ENCODE measurements around the gene EHBP1L1. TPM values are rescaled to one million over a fixed set of nuclear protein-coding genes. Genes with fewer than 3 reads are reported as not detected.
A peak's percentile ranks its signal among the peaks of the same experiment; 100 is the strongest.

EHBP1L1 gene
- total and polyA plus RNA-seq, 2 of the 13 experiments (the other 11 are each of a cell fraction or from before 2014, with no cell fraction given): 8.3 to 10.6 TPM

DNA sequence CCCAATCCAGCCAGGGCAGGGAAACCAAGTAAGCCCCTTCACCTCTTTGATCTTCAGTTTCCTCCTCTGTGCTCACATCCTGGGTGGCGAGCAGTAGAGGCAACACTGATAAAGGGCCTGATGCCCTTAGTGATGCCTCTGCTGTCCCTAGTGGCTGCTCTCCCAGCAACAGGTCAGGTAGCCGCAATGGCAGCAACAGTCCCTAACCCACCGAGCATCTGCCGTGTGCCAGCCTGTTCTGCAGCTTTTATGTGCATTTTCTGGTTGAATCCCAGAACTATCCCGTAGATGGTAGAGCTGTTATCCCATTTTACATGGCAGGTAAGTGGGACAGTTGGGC, 45.7 kb upstream of the EHBP1L1 start (continued):
- TF ChIP-seq, protein P1, sequence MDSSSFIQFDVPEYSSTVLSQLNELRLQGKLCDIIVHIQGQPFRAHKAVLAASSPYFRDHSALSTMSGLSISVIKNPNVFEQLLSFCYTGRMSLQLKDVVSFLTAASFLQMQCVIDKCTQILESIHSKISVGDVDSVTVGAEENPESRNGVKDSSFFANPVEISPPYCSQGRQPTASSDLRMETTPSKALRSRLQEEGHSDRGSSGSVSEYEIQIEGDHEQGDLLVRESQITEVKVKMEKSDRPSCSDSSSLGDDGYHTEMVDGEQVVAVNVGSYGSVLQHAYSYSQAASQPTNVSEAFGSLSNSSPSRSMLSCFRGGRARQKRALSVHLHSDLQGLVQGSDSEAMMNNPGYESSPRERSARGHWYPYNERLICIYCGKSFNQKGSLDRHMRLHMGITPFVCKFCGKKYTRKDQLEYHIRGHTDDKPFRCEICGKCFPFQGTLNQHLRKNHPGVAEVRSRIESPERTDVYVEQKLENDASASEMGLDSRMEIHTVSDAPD (CRISPR knock-in tag; IDR thresholded peaks at IDR 0.05): no peak
- TF ChIP-seq PAWR (CRISPR knock-in tag; IDR thresholded peaks at IDR 0.05; ENCODE audit: borderline replicate concordance) (no peak), ZNF30 (CRISPR knock-in tag; IDR thresholded peaks at IDR 0.05) (no peak), REL (CRISPR knock-in tag; conservative IDR thresholded peaks at IDR 0.05) (no peak), ZNF44 (CRISPR knock-in tag; IDR thresholded peaks at IDR 0.05) (no peak), ZFY (CRISPR knock-in tag; IDR thresholded peaks at IDR 0.05) (0 out of 2 replicates have a peak, but pooled peaks have one; percentile 7), ZHX1 (CRISPR knock-in tag; IDR thresholded peaks at IDR 0.05; ENCODE audit: low read depth) (no peak), HNF4G (IDR thresholded peaks at IDR 0.05; ENCODE audit: borderline replicate concordance, low read depth, low read length) (no peak), HNF4G (CRISPR knock-in tag; IDR thresholded peaks at IDR 0.05; ENCODE audit: borderline replicate concordance, low read depth) (no peak), IRF2 (CRISPR knock-in tag; IDR thresholded peaks at IDR 0.05) (no peak), GATAD2A (CRISPR knock-in tag; IDR thresholded peaks at IDR 0.05) (no peak)
- TF ChIP-seq, protein P2, sequence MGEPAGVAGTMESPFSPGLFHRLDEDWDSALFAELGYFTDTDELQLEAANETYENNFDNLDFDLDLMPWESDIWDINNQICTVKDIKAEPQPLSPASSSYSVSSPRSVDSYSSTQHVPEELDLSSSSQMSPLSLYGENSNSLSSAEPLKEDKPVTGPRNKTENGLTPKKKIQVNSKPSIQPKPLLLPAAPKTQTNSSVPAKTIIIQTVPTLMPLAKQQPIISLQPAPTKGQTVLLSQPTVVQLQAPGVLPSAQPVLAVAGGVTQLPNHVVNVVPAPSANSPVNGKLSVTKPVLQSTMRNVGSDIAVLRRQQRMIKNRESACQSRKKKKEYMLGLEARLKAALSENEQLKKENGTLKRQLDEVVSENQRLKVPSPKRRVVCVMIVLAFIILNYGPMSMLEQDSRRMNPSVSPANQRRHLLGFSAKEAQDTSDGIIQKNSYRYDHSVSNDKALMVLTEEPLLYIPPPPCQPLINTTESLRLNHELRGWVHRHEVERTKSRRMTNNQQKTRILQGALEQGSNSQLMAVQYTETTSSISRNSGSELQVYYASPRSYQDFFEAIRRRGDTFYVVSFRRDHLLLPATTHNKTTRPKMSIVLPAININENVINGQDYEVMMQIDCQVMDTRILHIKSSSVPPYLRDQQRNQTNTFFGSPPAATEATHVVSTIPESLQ (CRISPR knock-in tag; conservative IDR thresholded peaks at IDR 0.05): no peak
- TF ChIP-seq, protein P3, sequence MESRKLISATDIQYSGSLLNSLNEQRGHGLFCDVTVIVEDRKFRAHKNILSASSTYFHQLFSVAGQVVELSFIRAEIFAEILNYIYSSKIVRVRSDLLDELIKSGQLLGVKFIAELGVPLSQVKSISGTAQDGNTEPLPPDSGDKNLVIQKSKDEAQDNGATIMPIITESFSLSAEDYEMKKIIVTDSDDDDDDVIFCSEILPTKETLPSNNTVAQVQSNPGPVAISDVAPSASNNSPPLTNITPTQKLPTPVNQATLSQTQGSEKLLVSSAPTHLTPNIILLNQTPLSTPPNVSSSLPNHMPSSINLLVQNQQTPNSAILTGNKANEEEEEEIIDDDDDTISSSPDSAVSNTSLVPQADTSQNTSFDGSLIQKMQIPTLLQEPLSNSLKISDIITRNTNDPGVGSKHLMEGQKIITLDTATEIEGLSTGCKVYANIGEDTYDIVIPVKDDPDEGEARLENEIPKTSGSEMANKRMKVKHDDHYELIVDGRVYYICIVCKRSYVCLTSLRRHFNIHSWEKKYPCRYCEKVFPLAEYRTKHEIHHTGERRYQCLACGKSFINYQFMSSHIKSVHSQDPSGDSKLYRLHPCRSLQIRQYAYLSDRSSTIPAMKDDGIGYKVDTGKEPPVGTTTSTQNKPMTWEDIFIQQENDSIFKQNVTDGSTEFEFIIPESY (CRISPR knock-in tag; IDR thresholded peaks at IDR 0.05): peak; percentile 32; the same call in 1 of the 2 replicates

All from HepG2 (cell line).